Measurements from ENCODE around the gene CDKAL1. TPM values are rescaled to one million over a fixed set of nuclear protein-coding genes. Genes with fewer than 3 reads are reported as not detected.

Gene CDKAL1
- total and polyA plus RNA-seq, 2 experiments from 2014 or later: 14.4 to 19.5 TPM

DNA sequence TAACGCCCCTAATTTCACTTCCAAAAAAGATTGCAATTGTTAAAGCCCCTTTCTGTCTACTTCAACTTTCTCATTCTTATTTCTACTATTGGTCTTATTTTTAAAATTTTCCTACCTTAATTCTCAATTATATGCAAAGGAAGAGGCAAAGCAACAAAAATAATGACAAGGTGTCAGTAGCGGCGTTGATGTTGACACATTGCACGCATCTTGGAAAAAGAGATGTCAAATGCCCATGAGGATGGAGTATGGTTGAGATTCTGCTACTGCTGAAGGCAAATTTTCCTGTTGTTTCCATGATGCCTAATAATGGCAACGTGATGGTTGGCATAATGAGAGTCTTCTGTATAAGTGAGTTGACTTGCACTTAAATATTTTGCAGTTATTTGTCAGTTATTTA lies 258.9 kb downstream of the CDKAL1 start:
- 79% methylated on average over 5 of the region's 5 CpGs for WGBS (ENCODE audit: low lambda C conversion rate, missing lambda C conversion rate)
- no peak for DNase-seq (ENCODE audit: low spot score)
- H3K4me1 ChIP-seq (ENCODE audit: insufficient read depth): peaks cover 15% of the 10 kb centered on the region
- H3K9me2 ChIP-seq (replicated peaks; ENCODE audit: insufficient read depth): no peaks in the 10 kb centered on the region
- H3K27me3 ChIP-seq: no peaks in the 10 kb centered on the region
- no peak overlapping the region for H3K4me2 ChIP-seq
- no peak overlapping the region for H2AFZ ChIP-seq
- no peaks in the 10 kb centered on the region for H3K36me3 ChIP-seq (replicated peaks; ENCODE audit: insufficient read depth, low read depth)
- no peaks in the 10 kb centered on the region for H3K79me2 ChIP-seq
- H3K4me3 ChIP-seq: no peak overlapping the region
- H3K27ac ChIP-seq: peak overlapping the region; percentile 41
- no peaks in the 10 kb centered on the region for H4K20me1 ChIP-seq (ENCODE audit: insufficient read depth, poor library complexity, severe bottlenecking)
- no peaks in the 10 kb centered on the region for H3K9me3 ChIP-seq (ENCODE audit: low read depth)
- TF ChIP-seq EZH2 (IDR thresholded peaks at IDR 0.05; ENCODE audit: borderline replicate concordance) (no peak), EZH2phosphoT487 (IDR thresholded peaks at IDR 0.05; ENCODE audit: low read depth, severe bottlenecking, unreplicated experiment) (no peak)
- TF ChIP-seq, protein P1, sequence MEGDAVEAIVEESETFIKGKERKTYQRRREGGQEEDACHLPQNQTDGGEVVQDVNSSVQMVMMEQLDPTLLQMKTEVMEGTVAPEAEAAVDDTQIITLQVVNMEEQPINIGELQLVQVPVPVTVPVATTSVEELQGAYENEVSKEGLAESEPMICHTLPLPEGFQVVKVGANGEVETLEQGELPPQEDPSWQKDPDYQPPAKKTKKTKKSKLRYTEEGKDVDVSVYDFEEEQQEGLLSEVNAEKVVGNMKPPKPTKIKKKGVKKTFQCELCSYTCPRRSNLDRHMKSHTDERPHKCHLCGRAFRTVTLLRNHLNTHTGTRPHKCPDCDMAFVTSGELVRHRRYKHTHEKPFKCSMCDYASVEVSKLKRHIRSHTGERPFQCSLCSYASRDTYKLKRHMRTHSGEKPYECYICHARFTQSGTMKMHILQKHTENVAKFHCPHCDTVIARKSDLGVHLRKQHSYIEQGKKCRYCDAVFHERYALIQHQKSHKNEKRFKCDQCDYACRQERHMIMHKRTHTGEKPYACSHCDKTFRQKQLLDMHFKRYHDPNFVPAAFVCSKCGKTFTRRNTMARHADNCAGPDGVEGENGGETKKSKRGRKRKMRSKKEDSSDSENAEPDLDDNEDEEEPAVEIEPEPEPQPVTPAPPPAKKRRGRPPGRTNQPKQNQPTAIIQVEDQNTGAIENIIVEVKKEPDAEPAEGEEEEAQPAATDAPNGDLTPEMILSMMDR (IDR thresholded peaks at IDR 0.05; ENCODE audit: poor library complexity): no peak

DNA sequence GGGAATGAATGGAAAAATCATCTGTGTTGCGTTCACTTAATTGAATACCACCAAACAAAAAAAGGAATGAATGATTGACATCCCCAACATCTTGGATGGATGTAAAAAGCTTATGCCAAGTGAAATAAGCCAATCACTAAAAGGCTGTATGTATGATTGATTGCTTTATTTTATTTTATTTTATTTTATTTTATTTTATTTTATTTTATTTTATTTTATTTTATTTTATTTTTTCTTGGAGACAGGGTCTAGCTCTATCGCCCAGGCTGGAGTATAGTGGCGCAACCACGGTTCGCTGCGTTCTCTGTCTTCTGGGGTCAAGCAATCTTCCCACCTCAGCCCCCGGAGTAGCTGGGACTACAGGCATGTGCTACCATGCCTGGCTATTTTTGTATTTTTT lies 263.3 kb downstream of the CDKAL1 start:
- no peak overlapping the region for H3K4me2 ChIP-seq
- no peaks in the 10 kb centered on the region for H3K79me2 ChIP-seq
- no peaks in the 10 kb centered on the region for H3K9me3 ChIP-seq (ENCODE audit: low read depth)
- H3K27me3 ChIP-seq: no peaks in the 10 kb centered on the region
- no peaks in the 10 kb centered on the region for H3K9me2 ChIP-seq (replicated peaks; ENCODE audit: insufficient read depth)
- no peaks in the 10 kb centered on the region for H4K20me1 ChIP-seq (ENCODE audit: insufficient read depth, poor library complexity, severe bottlenecking)
- H3K4me1 ChIP-seq (ENCODE audit: insufficient read depth): peaks cover 6% of the 10 kb centered on the region
- no peak overlapping the region for H3K4me3 ChIP-seq
- DNase-seq (ENCODE audit: low spot score): no peak
- WGBS (ENCODE audit: low lambda C conversion rate, missing lambda C conversion rate): 98% methylated on average over 7 of the region's 7 CpGs
- H3K36me3 ChIP-seq (replicated peaks; ENCODE audit: insufficient read depth, low read depth): no peaks in the 10 kb centered on the region
- no peak overlapping the region for H2AFZ ChIP-seq
- TF ChIP-seq, protein P1 (IDR thresholded peaks at IDR 0.05; ENCODE audit: poor library complexity): no peak
- TF ChIP-seq EZH2 (IDR thresholded peaks at IDR 0.05; ENCODE audit: borderline replicate concordance) (no peak), EZH2phosphoT487 (IDR thresholded peaks at IDR 0.05; ENCODE audit: low read depth, severe bottlenecking, unreplicated experiment) (no peak)
- no peak overlapping the region for H3K27ac ChIP-seq

GRCh38 chr6:20800229-20800628 lies 266.0 kb downstream of the CDKAL1 start:
- Histone ChIP-seq H4K20me1 (ENCODE audit: insufficient read depth, poor library complexity, severe bottlenecking) (no peaks in the 10 kb centered on the region), H3K4me3 (no peak overlapping the region), H3K4me1 (ENCODE audit: insufficient read depth) (no peaks in the 10 kb centered on the region), H3K27ac (no peak overlapping the region), H3K9me3 (ENCODE audit: low read depth) (no peaks in the 10 kb centered on the region), H3K36me3 (replicated peaks; ENCODE audit: insufficient read depth, low read depth) (no peaks in the 10 kb centered on the region), H3K9me2 (replicated peaks; ENCODE audit: insufficient read depth) (no peaks in the 10 kb centered on the region), H3K79me2 (no peaks in the 10 kb centered on the region), H3K27me3 (no peaks in the 10 kb centered on the region), H3K4me2 (no peak overlapping the region), H2AFZ (no peak overlapping the region)
- TF ChIP-seq EZH2phosphoT487 (IDR thresholded peaks at IDR 0.05; ENCODE audit: low read depth, severe bottlenecking, unreplicated experiment): no peak
- no peak for TF ChIP-seq EZH2 (IDR thresholded peaks at IDR 0.05; ENCODE audit: borderline replicate concordance)
- TF ChIP-seq, protein P1 (IDR thresholded peaks at IDR 0.05; ENCODE audit: poor library complexity): no peak
- no peak for DNase-seq (ENCODE audit: low spot score)

- Histone ChIP-seq H3K4me2 (no peak overlapping the region), H3K9me2 (replicated peaks; ENCODE audit: insufficient read depth) (no peaks in the 10 kb centered on the region), H3K27me3 (no peaks in the 10 kb centered on the region), H3K4me3 (no peak overlapping the region), H3K9me3 (ENCODE audit: low read depth) (no peaks in the 10 kb centered on the region), H3K79me2 (no peaks in the 10 kb centered on the region), H2AFZ (no peak overlapping the region), H3K36me3 (replicated peaks; ENCODE audit: insufficient read depth, low read depth) (no peaks in the 10 kb centered on the region), H3K27ac (no peak overlapping the region), H3K4me1 (ENCODE audit: insufficient read depth) (no peaks in the 10 kb centered on the region), H4K20me1 (ENCODE audit: insufficient read depth, poor library complexity, severe bottlenecking) (no peaks in the 10 kb centered on the region)
- DNase-seq (ENCODE audit: low spot score): no peak
- TF ChIP-seq EZH2 (IDR thresholded peaks at IDR 0.05; ENCODE audit: borderline replicate concordance) (no peak), EZH2phosphoT487 (IDR thresholded peaks at IDR 0.05; ENCODE audit: low read depth, severe bottlenecking, unreplicated experiment) (no peak)
- TF ChIP-seq, protein P1 (IDR thresholded peaks at IDR 0.05; ENCODE audit: poor library complexity): no peak
- 98% methylated on average over 4 of the region's 4 CpGs for WGBS (ENCODE audit: low lambda C conversion rate, missing lambda C conversion rate)
Observed at GRCh38 chr6:20800653-20801052, 266.4 kb downstream of the CDKAL1 start.

Measured in hepatocyte (in vitro differentiated cells).